HFFc6 (cell line): ENCODE measurements around the gene CLEC11A. TPM values are rescaled to one million over a fixed set of nuclear protein-coding genes. Genes with fewer than 3 reads are reported as not detected.
"Not testable (repeated sequence)": the region's sequence is repeated elsewhere in the genome, so short reads cannot be mapped to it uniquely, and the experiment has no call there.

Experiments
- DNase-seq: peaks from one replicate; pipeline ENCODE4 v3.0.0-alpha.2; 2018
- H3K27ac Mint-ChIP-seq: 2 replicates; pipeline ENCODE4 v1.8.0; 2020; ENCODE audit warnings: mild to moderate bottlenecking, mixed read lengths
- H3K27me3 Mint-ChIP-seq: 2 replicates; pipeline ENCODE4 v1.8.0; 2021; ENCODE audit warnings: mild to moderate bottlenecking, moderate library complexity, mixed read lengths; ENCODE audit not compliant: insufficient read depth
- H3K36me3 Mint-ChIP-seq: 2 replicates; pipeline ENCODE4 v1.8.0; 2021; ENCODE audit warnings: low read depth, mixed read lengths
- H3K4me1 Mint-ChIP-seq: 2 replicates; pipeline ENCODE4 v1.8.0; 2020; ENCODE audit warnings: low read depth, mixed read lengths
- H3K4me3 Mint-ChIP-seq: 2 replicates; pipeline ENCODE4 v1.8.0; 2020; ENCODE audit warnings: mild to moderate bottlenecking, moderate library complexity, mixed read lengths
- H3K9me3 Mint-ChIP-seq: 2 replicates; pipeline ENCODE4 v1.8.0; 2020; ENCODE audit warnings: mild to moderate bottlenecking, mixed read lengths
- CTCF ChIP-seq: fragments of 200-600 bp; sonication (generic); IDR thresholded peaks from 2 replicates; pipeline ENCODE4 v1.5.0; 2021; ENCODE audit warnings: antibody characterized with exemption, mild to moderate bottlenecking
- total RNA-seq, 6 experiments: library from RNA; stranded (reverse); fragmentation: NEBNext Ultra II Directional; extraction: Animal tissue kit (Norgen Biotek cat#: 25700); gene quantifications; 2 replicates in 1 of 6; 3 replicates in 5 of 6; pipeline ENCODE4 v1.2.3, GENCODE V29; 2021

The CLEC11A gene
- total RNA-seq, 6 experiments from 2014 or later = 140 to 182 (median 164) TPM

DNA sequence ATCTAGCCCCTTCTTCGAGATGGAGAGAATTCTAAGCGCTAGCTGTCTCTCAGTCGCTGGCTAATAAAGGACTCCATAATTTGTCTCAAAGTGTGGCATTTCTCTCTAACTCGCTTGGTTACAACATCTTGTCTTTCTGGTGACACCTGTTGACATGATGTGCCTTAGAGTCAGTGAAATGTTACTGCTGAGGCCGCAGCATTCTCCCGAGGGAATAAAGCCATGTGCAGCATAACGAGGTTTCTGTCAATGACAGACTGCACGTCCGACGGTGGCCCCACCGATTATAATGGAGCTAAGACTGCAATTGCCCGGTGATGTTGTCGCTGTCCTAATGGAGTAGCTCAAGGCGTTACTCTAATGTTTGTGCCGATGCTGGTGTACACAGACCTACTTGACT, 26.8 kb downstream of the CLEC11A start:
- Mint-ChIP-seq H3K9me3 (no peaks in the 10 kb centered on the region), H3K4me1 (no peaks in the 10 kb centered on the region), H3K4me3 (no peak overlapping the region), H3K36me3 (no peaks in the 10 kb centered on the region), H3K27ac (no peak overlapping the region), H3K27me3 (peaks cover 25% of the 10 kb centered on the region)
- no peak for TF ChIP-seq CTCF
- DNase-seq = no peak

DNA sequence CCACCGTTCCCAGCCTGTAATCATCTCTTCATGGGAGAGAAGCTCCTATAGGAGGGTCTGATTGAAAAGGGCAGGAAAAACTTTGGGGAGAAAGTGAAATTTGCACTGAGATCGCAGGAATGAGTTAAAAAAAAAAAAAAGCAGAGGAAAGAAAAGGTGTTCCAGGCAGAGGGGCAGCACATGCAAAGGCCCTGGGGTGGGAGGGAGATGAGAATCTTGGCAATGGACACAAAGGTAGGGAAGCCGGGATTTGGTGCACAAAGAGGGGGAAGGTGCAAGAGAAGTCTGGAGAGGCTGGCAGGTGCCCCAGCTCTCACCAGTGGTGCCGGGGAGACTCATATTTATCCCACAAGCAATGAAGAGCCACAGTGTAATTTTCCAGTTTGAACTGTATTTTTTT, 30.7 kb downstream of the CLEC11A start:
- no peaks in the 10 kb centered on the region for H3K36me3 Mint-ChIP-seq
- no peak overlapping the region for H3K27ac Mint-ChIP-seq
- no peak for DNase-seq
- no peak overlapping the region for H3K4me3 Mint-ChIP-seq
- peaks cover 22% of the 10 kb centered on the region for H3K27me3 Mint-ChIP-seq
- no peaks in the 10 kb centered on the region for H3K4me1 Mint-ChIP-seq
- TF ChIP-seq CTCF = no peak
- no peaks in the 10 kb centered on the region for H3K9me3 Mint-ChIP-seq

DNA sequence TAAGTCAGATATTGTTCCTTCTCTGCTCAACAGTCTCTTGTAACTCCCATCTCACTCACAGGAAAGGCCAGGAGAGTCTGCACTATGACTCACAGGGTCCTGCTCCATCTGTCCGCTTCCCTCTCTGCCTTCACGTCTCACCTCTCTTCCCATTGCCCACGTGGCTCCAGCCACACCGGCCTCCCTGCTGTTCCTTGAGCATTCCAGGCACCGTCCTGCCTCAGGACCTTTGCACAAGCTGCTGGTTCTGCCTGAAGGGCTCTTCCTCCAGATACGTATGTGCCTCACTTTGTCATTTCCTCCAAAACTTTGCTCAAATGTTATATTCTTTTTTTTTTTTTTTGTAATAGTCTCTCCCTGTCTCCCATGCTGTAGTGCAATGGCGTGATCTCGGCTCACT, 33.1 kb downstream of the CLEC11A start:
- H3K4me1 Mint-ChIP-seq, DNase-seq, H3K9me3 Mint-ChIP-seq, H3K27ac Mint-ChIP-seq, H3K4me3 Mint-ChIP-seq, H3K36me3 Mint-ChIP-seq: not testable (repeated sequence)
- H3K27me3 Mint-ChIP-seq = peaks cover 17% of the 10 kb centered on the region

- H3K9me3 Mint-ChIP-seq, H3K4me3 Mint-ChIP-seq, H3K36me3 Mint-ChIP-seq, H3K27ac Mint-ChIP-seq, H3K27me3 Mint-ChIP-seq, DNase-seq, H3K4me1 Mint-ChIP-seq: not testable (repeated sequence)
Observed at GRCh38 chr19:50757624-50758023, 34.5 kb downstream of the CLEC11A start.

GRCh38 chr19:50759076-50759475, 35.9 kb downstream of the CLEC11A start:
- not testable (repeated sequence) for H3K27me3 Mint-ChIP-seq, H3K27ac Mint-ChIP-seq, DNase-seq, H3K4me3 Mint-ChIP-seq, H3K36me3 Mint-ChIP-seq, H3K9me3 Mint-ChIP-seq, H3K4me1 Mint-ChIP-seq

GRCh38 chr19:50759886-50760285, 36.7 kb downstream of the CLEC11A start:
- Mint-ChIP-seq H3K4me3 (no peak overlapping the region), H3K4me1 (no peaks in the 10 kb centered on the region), H3K36me3 (no peaks in the 10 kb centered on the region), H3K9me3 (no peaks in the 10 kb centered on the region), H3K27ac (no peak overlapping the region), H3K27me3 (peaks cover 2% of the 10 kb centered on the region; the same call in 1 of the 2 replicates)
- TF ChIP-seq CTCF = no peak
- peak; percentile 35 for DNase-seq

DNA sequence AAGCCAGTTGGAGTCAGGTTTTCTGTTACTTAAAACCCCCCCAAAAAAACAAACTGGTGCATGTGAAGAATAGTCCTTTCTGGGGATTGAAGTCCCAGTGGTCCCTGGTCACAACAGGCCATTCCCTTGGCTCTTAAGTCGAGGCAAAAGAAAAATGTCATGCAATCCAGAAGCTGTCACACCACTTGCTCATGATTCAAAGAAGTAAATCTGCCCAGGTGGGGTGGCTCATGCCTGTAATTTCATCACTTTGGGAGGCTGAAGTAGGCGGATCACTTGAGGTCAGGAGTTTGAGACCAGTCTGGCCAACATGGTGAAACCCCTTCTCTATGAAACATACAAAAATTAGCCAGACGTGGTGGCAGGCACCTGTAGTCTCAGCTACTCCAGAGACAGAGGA, 38.3 kb downstream of the CLEC11A start:
- not testable (repeated sequence) for H3K27ac Mint-ChIP-seq, H3K4me3 Mint-ChIP-seq, H3K4me1 Mint-ChIP-seq, H3K27me3 Mint-ChIP-seq, DNase-seq, H3K36me3 Mint-ChIP-seq, H3K9me3 Mint-ChIP-seq

GRCh38 chr19:50763521-50763920, 40.4 kb downstream of the CLEC11A start:
- not testable (repeated sequence) for H3K9me3 Mint-ChIP-seq, H3K4me3 Mint-ChIP-seq, H3K27me3 Mint-ChIP-seq, H3K36me3 Mint-ChIP-seq, H3K4me1 Mint-ChIP-seq, DNase-seq, H3K27ac Mint-ChIP-seq
